ENCODE measurements around the gene ZNF407. TPM values are rescaled to one million over a fixed set of nuclear protein-coding genes. Genes with fewer than 3 reads are reported as not detected.

ZNF407 gene
- total and polyA plus RNA-seq, 12 donors: 2.5 to 14.9 (median 12.7) TPM

DNA sequence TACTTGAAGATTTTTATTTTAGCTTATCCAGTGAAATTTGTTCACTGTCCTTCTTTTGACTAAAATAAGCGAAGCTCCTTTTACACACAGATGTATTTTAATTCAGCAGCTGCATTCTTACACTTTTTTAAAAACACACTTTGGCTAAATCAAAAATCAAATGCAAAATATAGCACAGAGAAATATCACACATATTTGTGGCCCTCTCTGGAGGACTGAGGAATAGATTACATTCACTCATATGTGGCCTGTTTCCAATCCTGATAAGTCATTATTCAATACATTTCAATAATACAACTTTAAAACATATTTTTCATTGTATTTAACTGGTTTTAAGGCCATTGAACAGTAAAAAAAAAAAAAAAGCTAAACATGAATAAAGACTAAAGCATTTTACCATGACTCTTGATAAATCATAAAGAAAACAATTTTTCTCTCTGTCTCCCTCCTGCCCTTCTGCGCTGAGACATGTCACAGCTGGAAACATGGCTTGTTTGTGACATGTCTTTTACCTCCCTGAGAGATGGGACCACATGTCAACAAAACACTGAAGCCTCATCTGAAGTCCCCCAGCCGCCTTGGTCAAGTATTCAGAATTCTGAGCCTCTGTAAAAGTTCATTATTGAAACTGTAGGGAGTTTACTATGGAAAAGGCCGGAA, 221.0 kb downstream of the ZNF407 start:
- WGBS, 2 donors: 83 to 87% methylated on average over 4 of the region's 4 CpGs
- no peak overlapping the region for H3K4me3 ChIP-seq
- peaks cover 0 to 14% (median 0%) of the 10 kb centered on the region in 11 donors for H3K9me3 ChIP-seq
- H3K27me3 ChIP-seq: no peaks in the 10 kb centered on the region
- H3K27ac ChIP-seq: no peak overlapping the region
- no peak for ATAC-seq
- DNase-seq: no peak
- intact Hi-C loops (cut with DNase I): no loop called here
- TF ChIP-seq CTCF (IDR thresholded peaks at IDR 0.05): no peak
- H3K4me1 ChIP-seq: no peaks in the 10 kb centered on the region
- H3K36me3 ChIP-seq: no peaks in the 10 kb centered on the region

DNA sequence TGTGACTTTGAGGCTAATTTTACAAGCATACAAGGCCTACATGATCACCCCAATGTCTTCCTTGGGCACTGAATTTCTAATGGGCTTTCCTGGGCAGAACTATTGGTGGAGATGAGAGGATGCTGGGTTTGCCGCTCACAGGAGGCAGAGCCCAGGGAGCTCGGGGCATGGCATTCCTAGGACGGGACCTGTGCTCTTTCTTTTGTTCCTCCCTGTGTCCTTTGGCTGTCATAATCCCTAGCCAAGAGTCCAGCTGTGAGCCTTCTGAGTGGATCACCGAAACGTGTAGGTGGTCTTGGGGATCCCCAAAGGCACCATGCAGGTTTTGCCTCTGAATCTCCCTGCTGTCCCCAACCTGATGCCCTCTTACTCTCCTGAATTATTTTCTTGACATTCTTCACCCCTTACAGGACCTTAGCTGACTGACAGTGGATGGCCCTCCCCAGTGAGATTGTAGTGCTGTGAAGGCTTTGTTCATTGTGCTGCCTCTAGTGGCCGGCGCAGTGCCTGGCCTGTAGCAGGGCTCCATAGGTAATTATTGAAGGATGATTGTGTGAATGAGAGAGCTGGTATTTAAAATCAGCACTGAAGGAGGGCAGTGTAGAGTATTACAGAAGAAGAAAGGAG, 221.9 kb downstream of the ZNF407 start:
- DNase-seq: no peak

GRCh38 chr18:74820160-74820780, 222.6 kb downstream of the ZNF407 start:
- no peak overlapping the region for H3K4me3 ChIP-seq
- H3K9me3 ChIP-seq: peaks cover 0 to 14% (median 0%) of the 10 kb centered on the region in 11 donors
- no peak for TF ChIP-seq CTCF (IDR thresholded peaks at IDR 0.05)
- 94 to 97% methylated on average over 3 of the region's 3 CpGs for WGBS, 2 donors
- DNase-seq (no peak), ATAC-seq (no peak)
- no peaks in the 10 kb centered on the region for H3K27me3 ChIP-seq
- no peaks in the 10 kb centered on the region for H3K36me3 ChIP-seq
- intact Hi-C loops (cut with DNase I): no loop called here
- no peak overlapping the region for H3K27ac ChIP-seq
- no peaks in the 10 kb centered on the region for H3K4me1 ChIP-seq

More for the DNA sequence above, 221.9 kb downstream of the ZNF407 start:
- ATAC-seq: no peak
- H3K4me3 ChIP-seq: no peak overlapping the region
- no peaks in the 10 kb centered on the region for H3K4me1 ChIP-seq
- no peaks in the 10 kb centered on the region for H3K27me3 ChIP-seq
- peaks cover 0 to 14% (median 0%) of the 10 kb centered on the region in 11 donors for H3K9me3 ChIP-seq
- intact Hi-C loops (cut with DNase I): no loop called here
- no peaks in the 10 kb centered on the region for H3K36me3 ChIP-seq
- peak in 4 of 9 donors; percentile 8 to 27 (median 20) for TF ChIP-seq CTCF (IDR thresholded peaks at IDR 0.05)
- WGBS, 2 donors: 87 to 89% methylated on average over 7 of the region's 7 CpGs
- no peak overlapping the region for H3K27ac ChIP-seq

GRCh38 chr18:74825460-74825859, 227.8 kb downstream of the ZNF407 start:
- H3K27me3 ChIP-seq: no peaks in the 10 kb centered on the region
- H3K27ac ChIP-seq: no peak overlapping the region
- no peak overlapping the region for H3K4me3 ChIP-seq
- no peak for TF ChIP-seq CTCF (IDR thresholded peaks at IDR 0.05)
- H3K36me3 ChIP-seq: no peaks in the 10 kb centered on the region
- 90% methylated on average over 1 of the region's 1 CpG for WGBS, 2 donors
- ATAC-seq (no peak), DNase-seq (no peak)
- peaks cover 0 to 14% (median 0%) of the 10 kb centered on the region in 11 donors for H3K9me3 ChIP-seq
- no peaks in the 10 kb centered on the region for H3K4me1 ChIP-seq
- intact Hi-C loops (cut with DNase I): no loop called here
